H4 (cell line): Measurements from ENCODE around the gene TMEM255B. TPM values are rescaled to one million over a fixed set of nuclear protein-coding genes. Genes with fewer than 3 reads are reported as not detected.

Experiments used
- DNase-seq: peaks from one replicate; pipeline ENCODE4 v3.0.0-alpha.2; 2015; ENCODE audit warnings: low spot score
- total RNA-seq: library from RNA; depleted of rRNA; stranded (reverse); fragments of >200 nt; shearing (Covaris generic); gene quantifications from 2 replicates; pipeline ENCODE4 v1.2.3, GENCODE V29; 2014

The TMEM255B gene
- total RNA-seq, 1 experiment from 2014 or later: 2.1 TPM

DNA sequence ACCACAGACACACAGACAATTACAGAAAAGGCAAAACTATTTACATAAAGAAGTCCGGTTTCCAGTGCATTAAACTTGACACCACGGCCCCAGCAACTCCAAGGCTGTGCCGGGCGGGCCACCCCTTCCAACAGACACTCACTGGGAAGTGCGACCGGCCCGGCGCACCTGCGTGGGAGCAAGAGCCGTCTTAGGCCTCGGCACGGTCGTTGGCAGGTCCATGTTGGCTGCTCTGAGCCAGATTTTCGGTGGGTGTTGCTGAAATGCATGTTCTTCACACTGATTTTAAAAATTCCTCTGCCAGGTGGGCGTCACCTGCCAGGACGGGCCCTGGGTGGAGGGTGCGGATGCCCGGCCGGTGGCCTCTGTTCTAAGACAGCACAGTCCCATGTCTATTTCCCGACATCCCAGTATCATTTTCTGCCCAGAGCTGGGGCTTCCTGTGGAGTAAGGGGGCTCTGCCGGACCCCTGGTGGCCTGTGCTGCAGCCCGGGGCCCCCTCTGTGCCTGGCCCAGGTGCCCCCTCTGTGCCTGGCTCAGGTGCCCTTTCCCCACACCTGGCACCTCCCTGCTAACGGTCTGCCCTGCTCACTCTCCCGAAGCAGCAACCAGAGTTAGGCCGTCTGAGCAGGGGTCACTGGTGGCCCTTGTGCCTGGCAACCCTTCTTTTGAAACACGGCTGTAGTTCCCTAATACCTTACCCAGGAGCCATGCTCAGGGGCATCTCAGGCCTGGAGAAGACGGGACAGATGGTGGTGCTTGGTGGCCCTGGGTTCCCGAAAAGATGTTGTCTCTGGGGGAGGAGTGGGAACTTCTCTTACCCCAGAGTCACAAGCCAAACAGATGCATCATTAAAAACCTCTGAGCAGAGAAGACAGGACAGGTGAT is 9.2 kb downstream of the TMEM255B start:
- no peak for DNase-seq

DNA sequence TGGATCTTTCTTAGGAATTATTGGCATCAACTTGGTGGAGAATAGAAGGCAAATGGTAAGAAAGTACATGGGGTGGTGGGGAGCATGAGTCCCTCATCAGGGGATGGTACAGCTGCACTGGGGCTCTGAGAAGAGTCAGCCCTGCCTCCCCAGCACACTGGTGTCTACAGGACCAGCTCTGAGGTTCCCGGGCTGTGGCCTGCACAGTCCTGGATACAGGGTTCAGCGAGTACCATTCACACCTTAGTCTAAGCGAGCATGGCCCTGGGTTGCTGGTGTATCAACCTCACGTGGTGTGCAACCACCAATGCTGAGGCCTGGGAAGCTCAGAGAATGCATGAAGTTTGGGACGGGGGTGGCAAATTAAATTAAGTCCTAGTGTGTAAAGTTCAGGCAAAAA is 10.1 kb downstream of the TMEM255B start:
- no peak for DNase-seq

DNA sequence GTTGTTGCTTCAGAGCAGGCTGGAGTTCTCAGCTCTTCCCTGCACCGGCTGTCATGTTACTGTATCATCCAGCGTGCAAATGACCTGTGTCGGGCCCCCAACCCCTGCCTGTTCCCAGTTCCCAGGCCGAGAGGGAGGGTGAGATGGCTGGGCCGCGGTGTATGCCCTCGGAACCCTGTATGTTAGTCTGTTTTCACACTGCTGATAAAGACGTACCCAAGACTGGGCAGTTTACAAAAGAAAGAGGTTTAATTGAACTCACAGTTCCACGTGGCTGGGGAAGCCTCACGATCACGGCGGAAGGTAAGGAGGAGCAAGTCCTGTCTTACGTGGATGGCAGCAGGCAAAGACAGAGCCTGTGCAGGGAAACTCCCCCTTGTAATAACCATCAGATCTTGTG is 10.9 kb downstream of the TMEM255B start:
- DNase-seq: no peak

DNA sequence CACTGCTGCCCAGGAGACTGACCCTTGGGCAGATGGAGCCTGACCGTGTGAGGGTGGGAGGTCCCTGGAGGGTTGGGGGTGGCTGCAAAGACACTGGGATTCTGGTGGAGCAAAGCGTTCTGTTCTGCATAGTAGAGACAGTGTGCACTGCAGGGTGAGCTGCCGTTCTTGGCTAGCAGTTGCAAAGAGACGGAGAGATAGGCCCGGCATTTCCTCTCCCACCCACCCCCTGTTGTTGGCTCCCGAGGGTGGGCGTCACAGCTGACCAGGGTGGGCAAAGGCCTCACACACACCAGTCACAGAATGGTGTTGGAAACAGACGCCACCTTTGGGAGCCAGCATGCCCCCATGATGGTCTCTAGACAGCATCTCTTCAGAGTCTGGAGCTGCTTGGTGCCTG is 11.4 kb downstream of the TMEM255B start:
- no peak for DNase-seq

DNA sequence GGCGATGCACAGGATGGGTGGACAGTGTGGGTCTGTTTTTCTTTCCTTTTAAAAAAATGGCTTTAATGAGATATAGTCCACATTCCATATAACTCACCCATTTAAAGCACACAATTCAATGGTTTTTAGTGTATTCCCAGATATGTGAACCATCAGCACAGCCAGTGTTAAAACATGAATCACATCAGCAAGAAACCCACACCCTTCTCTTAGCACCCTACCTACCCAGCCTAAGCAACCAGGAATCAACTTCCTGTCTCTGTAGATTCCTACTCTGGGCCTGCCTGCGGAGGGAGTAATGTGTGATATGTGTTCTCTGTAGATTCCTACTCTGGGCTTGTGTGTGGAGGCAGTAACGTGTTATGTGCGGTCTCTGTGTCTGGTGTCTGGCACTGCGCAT is 11.9 kb downstream of the TMEM255B start:
- DNase-seq: no peak

DNA sequence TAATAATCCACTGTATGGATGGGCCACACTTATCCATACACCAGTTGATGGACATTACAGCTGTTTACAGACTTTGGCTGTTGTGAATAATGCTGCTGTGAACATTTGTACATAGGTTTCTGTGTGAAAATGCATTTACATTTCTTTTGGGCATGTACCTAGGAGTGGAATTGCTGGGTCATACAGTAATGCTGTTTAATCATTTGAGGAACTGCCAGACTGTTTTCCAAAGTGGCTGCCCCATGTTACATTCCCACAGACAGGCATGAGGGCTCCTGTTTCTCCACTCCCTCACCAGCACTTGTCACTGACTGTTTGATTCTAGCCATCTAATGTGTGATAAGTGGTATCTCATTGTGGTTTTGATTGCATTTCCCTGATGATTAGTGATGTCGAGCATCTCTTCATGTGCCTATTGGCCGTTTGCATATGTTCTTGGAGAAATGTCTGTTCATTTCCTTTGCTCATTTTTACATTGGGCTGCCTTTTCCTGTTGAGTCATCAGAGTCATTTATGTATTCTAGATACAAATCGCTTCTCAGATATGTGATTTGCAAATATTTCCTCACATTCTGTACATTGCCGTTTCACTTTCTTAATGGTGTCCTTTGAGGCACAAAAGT is 12.8 kb downstream of the TMEM255B start:
- no peak for DNase-seq

DNA sequence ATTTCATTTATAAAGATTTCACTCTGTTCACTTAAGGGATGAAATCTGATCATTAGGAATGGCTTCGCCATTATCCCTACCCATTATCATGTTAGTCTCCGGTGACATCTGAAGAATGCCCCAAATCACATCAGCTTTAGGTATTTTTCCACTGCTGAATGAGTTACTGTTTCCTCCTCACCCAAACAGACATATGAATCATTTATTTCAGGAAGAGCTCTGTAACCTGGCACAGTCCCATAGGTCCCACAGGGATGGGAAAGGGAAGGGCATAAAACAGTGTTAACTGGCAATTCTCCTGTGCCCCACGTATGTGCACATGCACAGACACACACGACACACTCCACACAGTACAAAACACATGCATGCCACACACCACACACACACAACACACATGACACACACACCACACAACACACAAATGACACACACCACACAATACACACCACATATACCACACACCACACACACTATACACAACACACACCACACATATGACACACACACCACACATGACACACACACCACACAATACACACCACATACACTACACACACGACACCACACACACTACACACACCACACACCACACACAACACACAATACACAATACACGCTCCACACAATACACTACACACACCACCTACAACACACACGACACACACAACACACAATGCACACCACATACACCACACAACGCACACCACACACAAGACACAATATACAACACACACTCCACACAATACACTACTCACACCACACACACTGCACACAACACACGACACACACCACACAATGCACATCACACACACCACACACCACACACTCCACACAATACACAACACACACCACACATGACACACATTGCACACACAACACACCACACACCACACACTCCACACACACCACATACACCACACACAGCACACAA is 15.4 kb downstream of the TMEM255B start:
- DNase-seq: no peak

DNA sequence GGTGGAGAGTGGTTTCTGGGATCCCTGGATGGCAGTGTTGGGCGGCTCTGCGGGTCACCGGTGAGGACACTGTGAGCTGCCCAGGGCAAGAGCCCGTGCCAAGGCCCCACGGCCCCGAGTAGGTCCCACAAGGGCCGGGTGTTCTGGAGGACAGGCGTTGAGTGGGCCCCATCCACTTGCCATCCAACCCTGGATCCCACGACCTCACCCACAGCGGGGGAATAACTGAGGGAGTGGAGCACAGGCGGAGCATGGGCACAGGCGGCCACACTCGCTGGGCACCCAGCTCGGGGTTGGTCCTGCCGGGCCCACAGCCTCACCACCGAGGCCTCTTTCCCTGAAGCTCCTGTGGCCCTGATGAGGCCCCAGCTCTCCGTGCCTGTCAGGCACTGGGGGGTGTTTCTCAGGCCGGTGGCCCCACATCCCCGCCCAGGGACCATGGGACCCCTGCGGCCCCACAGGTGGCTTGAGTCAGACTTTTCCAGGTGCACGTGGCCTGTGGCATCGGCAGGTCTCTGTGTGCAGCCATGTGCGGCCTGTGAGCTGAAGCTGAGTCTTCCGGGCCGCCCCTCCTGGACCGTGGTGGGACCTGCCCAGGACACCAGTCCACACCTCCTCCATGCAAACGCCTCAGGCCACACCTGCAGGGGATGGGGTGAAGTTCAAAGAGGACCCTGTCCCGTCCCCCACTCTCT is 16.6 kb downstream of the TMEM255B start:
- no peak for DNase-seq

DNA sequence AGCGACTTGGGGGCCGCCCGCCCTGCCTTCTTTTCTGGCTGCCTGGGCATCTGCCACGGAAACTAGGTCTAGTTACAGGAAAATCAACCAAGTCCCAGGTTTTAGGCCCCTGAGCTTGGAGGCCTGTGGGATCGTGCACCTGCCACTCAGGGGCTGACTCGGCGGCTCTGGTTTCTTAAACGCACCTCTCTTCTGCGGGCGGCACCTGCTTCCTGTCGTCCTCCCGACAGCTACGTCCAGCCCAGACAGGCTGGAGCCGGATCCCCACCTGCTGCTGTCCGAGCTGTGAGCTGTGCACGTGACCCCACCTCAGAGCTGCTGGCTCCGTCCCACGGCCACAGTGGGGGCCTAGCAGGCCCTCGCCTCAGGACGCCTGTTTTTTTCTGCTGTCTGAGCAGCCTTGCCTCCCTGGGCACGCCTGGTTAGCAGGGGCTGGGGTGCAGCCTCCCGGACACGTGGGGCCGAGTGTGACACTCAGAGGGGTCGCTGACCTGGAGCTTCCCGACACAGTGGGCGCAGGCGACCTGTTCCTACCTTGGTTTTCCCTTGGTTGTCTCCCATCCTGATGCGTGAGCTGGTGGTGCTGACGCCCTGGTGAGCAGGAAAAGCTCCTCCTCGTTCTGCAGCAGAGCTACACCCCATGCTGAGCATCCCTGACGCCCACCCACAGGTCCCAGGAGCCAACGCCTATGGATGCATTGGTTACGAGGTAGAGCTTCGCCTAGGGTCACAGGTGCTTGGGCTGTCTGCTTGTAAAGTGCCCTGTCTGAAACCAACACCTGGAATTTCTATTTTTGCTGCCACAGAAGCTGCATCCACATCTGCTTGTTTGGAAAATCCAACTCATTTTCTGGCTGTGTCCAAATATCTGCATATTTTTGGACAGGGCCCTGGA is 17.5 kb downstream of the TMEM255B start:
- DNase-seq: no peak

DNA sequence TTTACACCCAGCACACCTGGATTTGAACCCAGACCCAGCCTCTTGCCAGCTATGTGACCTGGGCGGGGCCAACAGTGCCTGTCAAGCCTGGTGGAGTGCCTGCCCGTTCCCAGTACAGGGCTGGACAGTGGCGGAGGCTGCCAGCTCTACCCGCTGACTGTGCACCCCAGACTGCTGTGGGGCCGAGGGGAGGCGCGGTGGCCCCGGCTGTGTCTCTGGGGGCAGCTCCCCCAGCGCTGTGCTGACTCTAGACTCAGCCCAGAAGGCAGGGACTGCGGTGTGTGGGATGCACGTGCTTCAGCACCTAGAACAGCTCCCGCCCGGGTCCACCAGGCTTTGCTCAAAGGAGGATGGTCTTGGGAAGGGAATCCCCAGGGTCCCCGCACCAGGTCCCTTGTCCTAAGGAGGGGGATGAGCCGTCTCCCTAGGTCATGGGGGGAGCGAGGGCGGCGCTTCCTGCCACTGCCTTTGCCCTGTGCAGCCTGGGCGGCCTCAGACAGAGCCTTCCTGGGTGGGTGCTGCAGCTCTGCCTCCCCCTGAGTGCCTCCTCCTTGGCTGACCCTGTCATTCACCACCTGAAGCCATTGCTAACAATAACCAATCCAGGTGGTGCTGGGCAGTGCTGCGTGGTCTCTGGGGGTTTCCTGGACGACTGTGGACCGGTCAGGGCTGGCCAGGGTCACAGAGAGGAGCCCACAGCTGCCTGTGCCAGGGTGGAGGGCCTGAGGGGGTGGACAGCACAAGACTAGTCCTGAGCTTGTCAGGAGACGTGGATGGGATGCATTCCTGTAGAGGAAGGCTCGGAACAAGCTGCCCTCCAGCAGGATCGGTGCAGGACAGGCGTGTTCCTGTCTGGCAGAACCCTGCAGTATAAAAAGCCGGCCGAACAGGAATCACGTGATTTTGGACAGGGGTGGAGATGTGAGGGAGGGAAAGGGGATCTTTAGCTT is 18.6 kb downstream of the TMEM255B start:
- no peak for DNase-seq

DNA sequence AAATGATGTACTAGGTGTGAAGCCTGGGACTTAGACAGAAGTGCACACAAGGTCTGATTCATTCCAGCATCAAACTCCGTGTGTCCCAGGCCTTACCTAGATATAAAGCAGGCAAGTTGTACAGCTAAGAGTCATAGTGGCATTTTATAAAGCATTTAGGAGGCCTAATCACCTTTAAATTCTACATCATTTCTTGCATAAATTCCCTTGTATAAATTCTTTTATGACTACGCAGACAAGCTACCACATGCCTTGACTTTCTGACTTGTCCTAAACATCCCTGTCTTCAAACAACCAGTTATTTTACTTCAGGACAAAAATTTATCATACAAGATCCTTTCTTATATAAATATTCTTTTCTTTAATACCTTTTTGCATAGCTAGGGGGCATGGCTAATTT is 22.5 kb downstream of the TMEM255B start:
- DNase-seq: no peak

DNA sequence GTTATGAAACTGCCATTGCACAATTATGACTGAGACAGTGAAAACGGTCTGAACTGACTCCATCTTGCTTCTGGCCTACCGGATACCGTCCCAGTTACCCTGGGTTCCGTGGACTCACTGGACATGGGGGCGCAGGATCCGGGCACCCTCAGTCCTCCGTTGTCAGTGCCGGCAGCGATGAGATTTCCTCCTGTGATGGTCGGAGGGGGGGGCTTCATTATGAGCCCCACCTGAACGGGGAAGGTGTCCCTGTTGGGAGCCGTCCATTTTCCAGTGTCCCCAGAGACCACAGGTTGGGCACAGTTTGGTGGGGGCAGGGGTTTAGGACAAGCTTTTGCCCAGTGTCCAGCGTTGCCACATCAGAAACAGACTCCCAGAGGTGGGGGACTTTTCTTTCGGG is 23.4 kb downstream of the TMEM255B start:
- no peak for DNase-seq

DNA sequence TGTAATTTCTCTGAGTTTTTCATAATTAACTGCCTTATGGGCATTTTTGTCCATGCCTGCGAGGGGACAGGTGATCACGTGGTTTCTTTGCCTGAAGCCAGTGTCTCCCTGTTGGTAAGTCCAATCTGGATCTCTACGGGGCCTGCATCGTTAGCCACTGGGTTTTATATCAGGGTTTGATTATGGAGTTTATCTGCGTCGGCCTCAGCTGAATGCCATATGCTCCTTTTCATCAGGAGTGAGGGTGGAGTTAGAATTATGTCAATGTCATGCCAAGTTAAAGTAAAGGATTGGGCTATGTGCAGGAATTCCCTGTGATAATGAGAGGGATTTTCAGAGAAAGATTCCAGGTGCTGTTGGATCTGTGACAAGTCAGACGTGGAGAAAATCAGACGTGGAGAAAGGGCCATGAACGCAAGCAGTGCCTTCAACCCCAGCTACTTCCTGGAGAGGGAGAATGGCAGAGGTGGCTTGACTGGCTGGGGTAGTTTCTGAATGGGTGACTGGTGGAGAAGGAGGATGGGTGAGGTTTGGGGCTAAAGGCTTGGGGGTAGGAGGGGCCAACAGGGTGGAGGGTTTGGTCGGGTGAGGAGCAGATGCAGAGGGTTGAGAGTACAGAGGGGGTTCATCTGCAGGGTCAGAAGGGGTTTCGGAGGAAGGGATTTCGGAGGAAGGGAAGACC is 24.3 kb downstream of the TMEM255B start:
- no peak for DNase-seq

DNA sequence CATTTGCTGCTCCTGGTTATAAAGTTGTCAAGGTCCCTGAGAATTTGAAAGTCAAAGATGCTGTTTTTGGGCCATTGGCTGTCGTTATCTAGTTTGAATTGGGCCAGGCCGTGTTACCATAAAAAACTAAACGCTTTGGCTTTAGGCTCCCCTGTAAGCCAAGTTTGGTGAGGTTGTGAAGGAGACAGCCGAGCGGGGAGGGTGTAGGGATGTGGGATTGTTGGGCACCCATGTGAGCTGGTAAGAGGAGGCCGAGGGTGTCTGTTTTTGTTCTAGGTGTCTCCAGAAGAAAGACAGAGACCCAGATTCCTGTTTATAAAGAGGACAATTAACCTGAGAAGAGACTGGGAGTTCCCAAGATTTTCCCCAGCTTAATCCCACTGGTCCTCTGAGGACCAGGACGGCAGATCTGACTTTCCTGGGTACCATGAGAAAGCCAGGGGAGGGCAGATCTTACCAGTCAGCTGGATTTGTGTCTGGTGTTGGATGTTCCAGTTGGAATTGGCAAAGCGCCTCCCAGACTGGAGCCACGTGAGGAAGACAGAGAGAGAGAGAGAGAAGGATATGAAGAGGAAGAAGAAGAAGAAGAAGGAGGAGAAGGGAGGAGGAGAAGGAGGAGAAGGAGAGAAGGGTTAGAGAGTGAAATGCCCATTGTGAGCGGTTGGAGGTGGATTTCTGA is 25.1 kb downstream of the TMEM255B start:
- DNase-seq: no peak

DNA sequence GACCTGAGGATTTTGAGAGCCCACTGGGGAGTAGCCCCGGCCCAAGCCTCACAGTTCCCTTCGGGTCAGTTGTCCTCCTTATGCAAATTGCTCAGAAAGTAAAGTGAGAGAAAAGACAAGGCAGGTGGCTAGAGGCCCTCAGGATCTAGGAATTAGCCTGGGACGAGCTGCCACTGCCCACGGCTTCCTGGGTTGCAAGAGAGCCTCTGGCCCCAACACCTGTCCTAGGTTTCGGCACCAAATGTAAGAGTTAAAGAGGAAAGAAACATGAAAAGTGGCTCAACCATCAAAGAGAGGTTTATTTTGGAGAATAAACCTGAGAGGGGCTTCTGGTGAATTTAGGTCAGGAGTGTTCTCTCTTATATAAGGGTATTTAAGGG is 25.6 kb downstream of the TMEM255B start:
- no peak for DNase-seq

DNA sequence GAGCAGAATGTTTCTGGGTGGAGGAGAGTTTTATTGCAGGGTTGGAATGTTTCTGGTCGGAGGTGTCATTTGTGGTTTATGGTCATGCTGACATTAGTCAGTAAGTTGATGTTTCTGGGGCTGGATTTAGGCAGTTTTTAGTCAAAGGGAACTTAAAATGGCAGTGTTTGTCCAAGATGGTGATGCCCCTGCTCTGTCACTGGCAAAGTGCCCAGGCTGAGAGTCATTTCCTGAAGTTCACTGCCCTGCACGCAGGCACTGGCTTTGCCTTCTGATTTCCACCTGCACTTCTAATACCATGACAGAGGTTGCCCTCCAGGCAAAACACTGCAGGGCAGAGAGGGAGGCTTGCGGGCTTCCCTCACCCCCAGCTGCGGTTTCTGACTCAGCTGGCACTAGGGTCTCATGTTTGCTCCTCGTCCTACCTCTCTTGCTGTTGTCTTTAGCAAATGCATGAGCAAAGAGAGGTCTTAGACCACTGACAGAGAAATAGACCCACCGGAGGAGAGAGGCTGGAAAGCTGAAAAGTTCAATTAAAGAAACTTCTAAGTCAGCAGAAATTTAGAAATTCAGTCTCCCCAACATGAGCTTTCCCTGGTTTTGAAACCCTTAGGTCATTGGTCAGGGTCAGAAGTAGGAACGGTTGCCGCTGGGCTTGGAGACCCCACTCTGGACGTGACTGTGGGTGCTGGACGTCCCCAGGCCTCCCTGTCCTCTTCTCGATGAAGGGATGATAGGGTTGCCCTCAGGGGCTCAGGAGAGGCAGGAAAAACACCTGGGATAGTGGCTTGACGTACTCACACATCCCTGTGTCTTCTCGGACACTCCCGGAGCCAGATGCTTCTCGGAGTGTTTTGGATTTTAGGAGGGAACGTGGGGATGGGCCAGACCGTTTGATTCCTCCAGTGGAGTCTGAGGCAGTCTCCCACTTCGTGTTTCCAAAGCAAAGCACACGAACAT is 26.3 kb downstream of the TMEM255B start:
- DNase-seq: peak; percentile 42

DNA sequence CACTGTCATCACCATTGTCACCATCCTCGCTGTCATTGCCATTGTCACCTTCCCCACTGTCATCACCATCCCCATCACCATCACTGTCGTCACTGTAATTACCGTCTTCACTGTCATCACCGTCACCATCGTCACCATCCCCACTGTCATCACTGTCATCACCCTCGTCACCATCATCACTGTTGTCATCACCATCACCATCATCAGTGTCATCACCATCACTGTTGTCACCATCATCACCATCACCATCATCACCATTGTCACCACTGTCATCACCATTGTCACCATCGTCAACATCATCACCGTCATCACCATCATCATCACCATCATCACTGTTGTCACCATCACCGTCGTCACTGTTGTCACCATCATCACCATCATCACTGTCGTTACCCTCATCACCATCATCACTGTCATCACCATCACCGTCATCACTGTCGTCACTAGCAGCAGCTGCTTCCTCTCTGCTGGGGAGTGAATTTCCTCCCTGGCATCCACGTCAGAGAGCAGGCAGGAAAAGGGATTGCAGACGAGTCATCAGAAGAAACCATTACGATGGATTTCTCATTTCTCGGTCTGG is 27.3 kb downstream of the TMEM255B start:
- no peak for DNase-seq
